ENCODE measurements around the gene ZNF267.
"Not testable (repeated sequence)": the region's sequence is repeated elsewhere in the genome, so short reads cannot be mapped to it uniquely, and the experiment has no call there.

GRCh38 chr16:31904571-31904970 is 31.0 kb downstream of the ZNF267 start:
- TF ChIP-seq YY1 (IDR thresholded peaks at IDR 0.05; ENCODE audit: insufficient read depth, insufficient read length); SUZ12 (IDR thresholded peaks at IDR 0.05; ENCODE audit: extremely low read depth, insufficient read depth, insufficient read length); ZNF274 (IDR thresholded peaks at IDR 0.05; ENCODE audit: low read depth, low read length): not testable (repeated sequence)
